ENCODE results near the gene RNLS.

Gene RNLS

DNA sequence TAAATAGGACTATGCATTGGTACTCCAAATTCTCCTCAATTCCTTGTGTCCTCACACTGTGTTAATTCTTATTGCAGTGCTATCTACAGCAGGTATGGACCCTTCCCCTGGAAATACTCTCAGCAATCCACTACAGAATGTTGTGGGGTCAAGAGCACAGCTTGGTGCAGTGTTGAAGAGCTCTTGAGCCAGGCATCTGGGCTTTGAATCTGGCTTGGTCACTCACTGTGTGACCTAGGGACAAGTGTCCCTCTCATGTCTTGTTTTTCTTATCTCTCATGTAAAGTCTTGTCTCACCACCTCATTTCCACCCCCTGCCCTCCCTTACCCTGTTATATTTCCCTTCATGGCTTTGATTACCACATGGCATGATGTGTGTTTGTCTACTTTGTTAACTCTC lies 159.4 kb downstream of the RNLS start:
- Mint-ChIP-seq H3K36me3 (ENCODE audit: low read depth) (no peaks in the 10 kb centered on the region), H3K27me3 (no peaks in the 10 kb centered on the region), H3K4me3 (no peak overlapping the region), H3K4me1 (ENCODE audit: low read depth) (no peaks in the 10 kb centered on the region), H3K27ac (no peak overlapping the region), H3K9me3 (no peaks in the 10 kb centered on the region)

DNA sequence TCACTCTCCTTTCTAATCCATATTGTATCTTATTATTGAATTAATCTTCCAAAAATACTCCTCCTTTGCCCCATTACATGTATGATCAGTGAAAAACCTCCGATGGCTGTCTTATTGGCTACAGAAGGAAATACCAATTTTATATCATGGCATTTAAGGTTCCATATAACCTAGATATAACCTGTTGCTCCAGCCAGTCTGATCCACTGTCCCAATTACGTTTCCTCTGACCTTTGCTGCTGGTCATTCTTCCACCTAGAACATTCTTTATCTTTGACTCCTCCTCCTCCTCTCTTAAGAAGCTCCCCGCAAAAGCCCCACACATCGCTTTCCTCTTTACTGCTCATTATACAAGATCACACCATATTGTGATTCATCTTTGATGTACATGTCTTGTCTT lies 161.5 kb downstream of the RNLS start:
- Mint-ChIP-seq H3K36me3 (ENCODE audit: low read depth) (no peaks in the 10 kb centered on the region), H3K4me3 (no peak overlapping the region), H3K4me1 (ENCODE audit: low read depth) (no peaks in the 10 kb centered on the region), H3K9me3 (no peaks in the 10 kb centered on the region), H3K27me3 (no peaks in the 10 kb centered on the region), H3K27ac (no peak overlapping the region)

DNA sequence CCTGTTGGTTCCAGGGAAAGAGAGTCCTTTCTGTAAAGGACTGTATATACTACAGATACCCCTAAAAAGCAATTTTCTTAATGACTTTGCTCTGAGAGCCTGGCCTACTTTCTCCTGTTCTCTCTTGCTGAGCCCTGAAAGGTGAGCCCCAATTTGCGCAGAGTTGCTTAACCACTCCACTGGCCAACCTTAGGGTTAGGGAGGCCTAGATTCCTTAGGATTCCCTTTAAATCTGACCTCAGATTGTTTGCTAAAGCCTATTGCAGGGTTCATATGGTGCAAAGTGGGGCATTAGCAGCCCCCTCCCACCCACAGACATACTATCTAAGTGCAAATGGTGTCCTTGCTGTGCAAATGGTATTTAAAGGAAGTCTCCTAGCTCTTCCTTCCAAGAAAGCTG lies 164.2 kb downstream of the RNLS start:
- Mint-ChIP-seq H3K4me1 (ENCODE audit: low read depth) (no peaks in the 10 kb centered on the region), H3K36me3 (ENCODE audit: low read depth) (no peaks in the 10 kb centered on the region), H3K27ac (no peak overlapping the region), H3K4me3 (no peak overlapping the region), H3K27me3 (no peaks in the 10 kb centered on the region), H3K9me3 (no peaks in the 10 kb centered on the region)

DNA sequence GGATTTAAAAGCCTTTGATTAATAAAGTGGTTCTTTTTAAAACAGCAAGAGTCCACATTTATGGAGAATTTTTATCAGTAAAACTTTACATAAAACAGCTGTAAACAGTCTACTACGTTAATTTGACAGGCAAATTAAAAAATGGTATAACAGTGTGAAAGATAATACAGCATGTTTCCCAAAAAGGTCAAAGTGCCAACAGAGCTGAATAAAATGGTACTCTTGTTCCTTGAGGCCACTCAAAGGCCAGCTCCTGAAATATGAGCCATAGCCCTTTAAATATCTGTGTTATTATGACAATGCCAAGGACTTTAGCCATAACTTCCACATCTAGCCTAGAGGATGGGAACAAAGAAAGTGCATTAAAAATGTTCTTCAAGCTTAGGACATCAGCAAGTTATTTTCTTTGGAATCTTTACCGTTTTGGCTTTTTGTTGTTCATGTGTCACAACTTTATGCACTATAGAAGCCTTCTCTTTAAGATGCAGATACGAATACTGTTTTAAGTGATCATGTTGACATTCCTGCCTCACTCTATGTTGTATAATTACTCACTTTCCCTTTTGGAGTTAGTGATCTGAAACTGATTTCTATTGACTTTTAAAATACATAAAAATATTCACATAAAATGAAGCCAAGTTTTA lies 165.6 kb downstream of the RNLS start:
- H3K27me3 Mint-ChIP-seq: no peaks in the 10 kb centered on the region
- H3K4me3 Mint-ChIP-seq: no peak overlapping the region
- no peak overlapping the region for H3K27ac Mint-ChIP-seq
- no peaks in the 10 kb centered on the region for H3K9me3 Mint-ChIP-seq
- no peaks in the 10 kb centered on the region for H3K4me1 Mint-ChIP-seq (ENCODE audit: low read depth)
- H3K36me3 Mint-ChIP-seq (ENCODE audit: low read depth): no peaks in the 10 kb centered on the region

DNA sequence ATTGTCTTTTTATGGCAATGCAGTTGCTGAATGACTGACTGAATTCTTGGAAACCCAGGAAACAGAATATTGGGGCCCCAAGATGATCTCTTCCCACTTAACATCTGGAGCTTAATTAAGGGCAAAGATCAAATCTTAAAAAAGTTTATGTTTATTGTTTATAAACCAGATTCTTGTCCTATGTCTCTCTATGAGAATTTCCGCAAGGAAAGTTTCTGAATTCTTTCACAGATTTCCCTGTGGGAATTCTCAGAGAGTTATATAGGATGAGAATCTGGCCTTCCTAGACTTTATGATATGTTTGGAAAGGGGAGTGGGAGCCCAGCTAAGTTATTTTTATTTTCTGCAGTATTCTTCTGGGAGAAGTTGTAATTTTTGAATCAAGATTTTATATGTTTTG lies 166.3 kb downstream of the RNLS start:
- Mint-ChIP-seq H3K9me3 (no peaks in the 10 kb centered on the region), H3K4me3 (no peak overlapping the region), H3K36me3 (ENCODE audit: low read depth) (no peaks in the 10 kb centered on the region), H3K27me3 (no peaks in the 10 kb centered on the region), H3K4me1 (ENCODE audit: low read depth) (no peaks in the 10 kb centered on the region), H3K27ac (no peak overlapping the region)

DNA sequence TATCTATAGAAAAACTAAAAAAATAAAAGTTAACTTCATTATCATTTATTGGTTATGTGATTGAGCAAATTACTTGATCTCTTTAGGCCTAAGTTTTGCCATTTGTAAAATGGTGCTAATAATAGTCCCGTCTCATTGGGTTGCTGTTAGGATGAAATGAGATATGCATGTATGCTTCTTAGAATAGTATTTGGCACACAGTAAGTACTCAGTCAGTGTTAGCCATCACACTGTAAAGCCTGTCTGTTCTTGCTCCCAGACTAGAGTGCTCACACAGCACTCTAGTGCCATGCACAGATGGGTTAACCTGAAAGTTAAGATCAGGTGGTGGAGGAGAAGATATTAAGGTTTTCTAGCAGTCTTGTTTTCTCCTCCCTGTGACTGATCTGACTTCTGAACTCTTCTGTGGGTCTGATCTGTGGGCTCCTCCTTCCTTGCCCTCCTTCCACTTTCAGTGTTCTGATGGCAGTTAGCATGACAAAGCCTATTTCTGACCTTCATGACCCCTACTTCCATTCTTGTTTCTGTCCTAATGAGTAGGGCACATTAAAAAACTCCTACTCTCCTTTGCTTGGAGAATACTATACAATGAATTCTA lies 167.5 kb downstream of the RNLS start:
- no peak overlapping the region for H3K27ac Mint-ChIP-seq
- no peaks in the 10 kb centered on the region for H3K4me1 Mint-ChIP-seq (ENCODE audit: low read depth)
- no peaks in the 10 kb centered on the region for H3K9me3 Mint-ChIP-seq
- H3K36me3 Mint-ChIP-seq (ENCODE audit: low read depth): no peaks in the 10 kb centered on the region
- no peak overlapping the region for H3K4me3 Mint-ChIP-seq
- no peaks in the 10 kb centered on the region for H3K27me3 Mint-ChIP-seq

DNA sequence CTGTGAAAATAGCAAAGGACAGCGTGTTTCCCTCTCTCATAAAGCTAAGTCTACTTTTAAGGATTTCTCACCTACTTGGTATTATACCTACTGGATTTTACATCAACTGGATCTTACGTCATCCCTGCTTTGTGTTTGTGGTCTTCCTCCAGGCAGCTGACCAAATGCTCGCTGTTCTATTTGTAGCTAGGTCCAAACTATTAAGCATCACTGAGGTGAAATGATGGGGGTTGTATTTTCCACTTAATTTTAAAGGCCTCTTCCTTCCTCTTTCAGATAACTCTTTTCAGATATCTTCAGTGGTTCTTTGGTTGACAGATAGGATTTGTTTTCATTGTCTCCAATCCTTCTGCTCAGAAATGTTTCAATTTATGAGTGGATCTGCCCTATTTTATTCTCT lies 169.7 kb downstream of the RNLS start:
- Mint-ChIP-seq H3K27ac (no peak overlapping the region), H3K9me3 (no peaks in the 10 kb centered on the region), H3K4me1 (ENCODE audit: low read depth) (peaks cover 7% of the 10 kb centered on the region), H3K36me3 (ENCODE audit: low read depth) (no peaks in the 10 kb centered on the region), H3K4me3 (no peak overlapping the region), H3K27me3 (no peaks in the 10 kb centered on the region)

DNA sequence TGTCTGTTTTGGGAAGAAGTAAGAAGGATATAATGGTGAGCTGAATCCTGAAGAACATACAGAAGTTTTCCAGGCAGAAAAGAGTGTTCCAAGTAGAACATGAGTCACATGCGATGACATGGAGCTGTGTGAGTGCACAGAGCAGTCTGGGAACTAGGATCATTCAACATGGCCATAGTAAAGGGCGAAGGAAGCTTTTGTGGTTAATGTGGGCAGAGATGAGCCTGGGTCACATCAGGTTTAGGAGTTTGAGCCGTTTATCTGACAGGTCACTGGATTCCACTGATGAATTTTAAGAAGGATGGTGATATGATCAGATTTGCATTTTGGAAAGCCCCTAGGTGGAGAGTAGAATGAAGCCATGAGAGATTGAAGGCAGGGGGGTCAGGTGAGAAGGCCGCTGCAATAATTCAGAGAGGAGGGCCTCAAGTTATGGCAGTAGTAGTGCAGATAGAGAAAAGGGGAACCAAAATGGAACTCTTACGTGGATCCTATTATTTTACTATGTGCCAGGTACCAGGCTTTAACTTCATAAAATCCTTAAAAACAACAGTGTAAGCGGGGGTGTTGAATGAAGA lies 171.3 kb downstream of the RNLS start:
- no peaks in the 10 kb centered on the region for H3K9me3 Mint-ChIP-seq
- H3K4me3 Mint-ChIP-seq: no peak overlapping the region
- H3K4me1 Mint-ChIP-seq (ENCODE audit: low read depth): peaks cover 7% of the 10 kb centered on the region
- peaks cover under 1% of the 10 kb centered on the region for H3K36me3 Mint-ChIP-seq (ENCODE audit: low read depth)
- no peaks in the 10 kb centered on the region for H3K27me3 Mint-ChIP-seq
- H3K27ac Mint-ChIP-seq: no peak overlapping the region

DNA sequence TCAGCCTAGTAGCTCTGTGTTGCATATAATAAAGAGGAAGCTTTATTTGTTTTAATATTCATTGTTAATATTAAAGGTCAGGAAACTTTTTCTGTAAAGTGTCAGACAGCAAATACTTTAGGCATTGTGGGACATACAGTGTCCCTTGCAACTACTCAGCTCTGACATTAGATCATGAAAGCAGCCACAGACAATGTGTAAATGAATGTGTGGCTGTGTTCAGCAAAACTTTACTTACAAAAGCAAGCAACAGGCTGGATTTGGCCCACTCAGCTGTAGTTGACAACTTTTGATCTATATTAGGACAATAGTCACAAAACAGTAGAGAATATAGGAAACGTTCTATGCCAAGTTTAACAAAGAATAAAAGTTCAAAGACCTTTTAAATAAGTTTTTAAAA lies 173.3 kb downstream of the RNLS start:
- peaks cover 6% of the 10 kb centered on the region for H3K36me3 Mint-ChIP-seq (ENCODE audit: low read depth)
- H3K27ac Mint-ChIP-seq: no peak overlapping the region
- no peak overlapping the region for H3K4me3 Mint-ChIP-seq
- peaks cover 7% of the 10 kb centered on the region for H3K4me1 Mint-ChIP-seq (ENCODE audit: low read depth)
- peaks cover 4% of the 10 kb centered on the region for H3K9me3 Mint-ChIP-seq
- no peaks in the 10 kb centered on the region for H3K27me3 Mint-ChIP-seq

DNA sequence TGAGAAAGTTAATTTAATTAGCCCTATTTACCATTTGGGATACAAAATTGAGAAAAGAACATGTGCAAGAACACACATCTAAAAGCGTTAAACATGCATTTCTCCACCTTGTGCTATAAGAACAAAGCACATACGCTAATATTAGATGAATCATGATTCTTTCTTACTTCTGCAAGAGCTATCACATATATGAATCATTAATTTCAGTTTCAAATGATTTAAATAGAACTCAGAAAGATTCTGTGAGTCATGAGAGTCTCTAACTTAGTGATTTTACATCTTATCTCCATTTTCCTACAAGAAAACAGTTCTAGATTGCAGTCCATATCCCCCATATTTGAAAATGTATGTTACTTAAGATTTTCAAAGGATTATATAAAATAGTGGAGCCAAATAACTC lies 173.9 kb downstream of the RNLS start:
- H3K4me1 Mint-ChIP-seq (ENCODE audit: low read depth): peaks cover 7% of the 10 kb centered on the region
- no peak overlapping the region for H3K27ac Mint-ChIP-seq
- H3K9me3 Mint-ChIP-seq: peaks cover 4% of the 10 kb centered on the region
- no peak overlapping the region for H3K4me3 Mint-ChIP-seq
- H3K27me3 Mint-ChIP-seq: no peaks in the 10 kb centered on the region
- peaks cover 6% of the 10 kb centered on the region for H3K36me3 Mint-ChIP-seq (ENCODE audit: low read depth)

DNA sequence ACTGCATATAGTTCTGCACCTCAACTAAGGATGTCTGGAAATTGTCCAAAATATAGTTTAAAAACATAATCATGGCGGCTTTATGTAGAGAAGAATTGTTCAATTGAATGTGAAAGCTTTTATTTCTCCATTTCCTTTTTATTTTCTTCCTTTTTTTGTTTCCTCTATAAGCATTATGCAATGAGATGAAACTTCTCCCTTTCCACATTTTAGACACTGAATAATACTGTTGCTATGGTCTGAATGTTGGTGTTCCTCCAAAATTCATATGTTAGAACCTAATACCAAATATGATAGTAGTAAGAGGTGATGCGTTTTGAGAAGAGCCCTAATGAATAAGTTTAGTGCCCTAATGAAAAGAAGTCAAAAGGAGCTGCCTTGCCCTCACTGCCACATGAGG lies 175.0 kb downstream of the RNLS start:
- Mint-ChIP-seq H3K4me3 (no peak overlapping the region), H3K4me1 (ENCODE audit: low read depth) (peaks cover 7% of the 10 kb centered on the region), H3K36me3 (ENCODE audit: low read depth) (peaks cover 6% of the 10 kb centered on the region), H3K9me3 (peaks cover 4% of the 10 kb centered on the region), H3K27me3 (no peaks in the 10 kb centered on the region), H3K27ac (no peak overlapping the region)

DNA sequence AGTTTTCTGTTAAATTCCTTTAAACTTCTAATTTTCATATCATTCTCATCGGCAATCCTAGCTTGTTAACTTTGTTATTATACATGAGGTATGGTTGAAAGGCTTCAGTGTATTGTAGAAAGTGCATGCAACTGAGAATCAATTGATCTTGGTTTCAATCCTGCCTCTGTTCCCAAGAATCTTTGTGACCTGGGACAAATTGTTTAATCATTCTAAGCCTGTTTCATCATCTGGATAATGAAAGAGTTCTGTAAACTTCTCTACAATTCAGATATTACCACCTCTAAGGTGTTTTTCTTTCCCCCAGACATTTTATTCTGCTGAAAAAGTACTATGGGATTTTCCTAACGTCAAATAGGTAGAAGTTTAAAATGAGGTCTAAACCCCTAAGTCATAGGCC lies 179.0 kb downstream of the RNLS start:
- peaks cover 6% of the 10 kb centered on the region for H3K36me3 Mint-ChIP-seq (ENCODE audit: low read depth)
- H3K4me3 Mint-ChIP-seq: no peak overlapping the region
- H3K27ac Mint-ChIP-seq: no peak overlapping the region
- H3K9me3 Mint-ChIP-seq: peaks cover 4% of the 10 kb centered on the region
- H3K4me1 Mint-ChIP-seq (ENCODE audit: low read depth): peaks cover 15% of the 10 kb centered on the region
- no peaks in the 10 kb centered on the region for H3K27me3 Mint-ChIP-seq

DNA sequence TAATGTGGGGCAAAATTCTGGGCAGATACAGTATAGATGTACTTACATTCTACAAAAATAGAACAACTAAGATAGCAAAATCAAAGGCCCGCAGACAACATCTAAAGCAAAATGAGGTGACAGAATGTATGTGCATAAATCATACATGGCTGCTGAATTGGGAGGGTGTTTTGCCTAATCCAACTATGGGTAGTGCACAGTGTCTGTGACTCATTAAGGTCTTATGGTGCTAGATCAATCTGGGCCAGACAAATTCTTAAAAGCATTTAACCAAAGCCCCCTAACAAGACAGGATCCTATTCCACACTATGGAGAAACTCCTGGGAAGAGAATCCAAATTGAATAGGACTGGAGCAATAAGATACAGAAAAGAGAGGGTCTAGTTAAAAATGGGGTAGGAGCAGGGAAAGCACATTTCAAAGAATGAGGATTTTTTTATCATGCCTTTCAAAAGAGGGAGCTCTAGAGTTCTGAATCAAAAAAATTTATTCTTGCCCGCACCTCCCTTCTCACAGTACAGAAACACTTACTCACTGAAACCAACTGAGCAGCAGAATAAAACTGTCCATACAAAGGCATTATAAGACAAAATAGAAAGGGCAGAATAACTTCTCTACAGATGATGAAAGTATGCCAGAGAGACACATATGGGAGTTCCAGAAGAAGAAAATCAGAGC lies 181.3 kb downstream of the RNLS start:
- H3K27me3 Mint-ChIP-seq: no peaks in the 10 kb centered on the region
- H3K27ac Mint-ChIP-seq: no peak overlapping the region
- H3K36me3 Mint-ChIP-seq (ENCODE audit: low read depth): peaks cover 11% of the 10 kb centered on the region
- peaks cover 18% of the 10 kb centered on the region for H3K9me3 Mint-ChIP-seq
- H3K4me1 Mint-ChIP-seq (ENCODE audit: low read depth): peaks cover 13% of the 10 kb centered on the region
- no peak overlapping the region for H3K4me3 Mint-ChIP-seq

DNA sequence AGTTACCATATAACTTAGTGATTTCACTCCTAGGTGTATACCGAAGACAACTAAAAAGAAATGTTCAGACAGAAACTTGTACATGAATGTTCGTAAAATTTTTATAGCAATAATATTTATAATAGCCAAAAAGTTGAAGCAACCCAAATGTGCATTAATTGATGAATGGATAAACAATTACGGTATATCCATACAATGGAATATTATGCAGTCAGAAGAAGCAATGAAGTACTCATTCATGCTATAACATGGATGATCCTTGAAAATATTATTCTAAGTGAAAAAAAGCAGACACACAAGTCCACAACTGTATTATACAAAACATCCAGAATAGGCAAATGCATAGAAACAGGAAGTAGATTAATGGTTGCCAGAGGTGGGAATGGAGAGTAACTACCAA lies 183.9 kb downstream of the RNLS start:
- H3K9me3 Mint-ChIP-seq: peaks cover 27% of the 10 kb centered on the region
- no peak overlapping the region for H3K27ac Mint-ChIP-seq
- no peak overlapping the region for H3K4me3 Mint-ChIP-seq
- H3K27me3 Mint-ChIP-seq: no peaks in the 10 kb centered on the region
- peaks cover 5% of the 10 kb centered on the region for H3K36me3 Mint-ChIP-seq (ENCODE audit: low read depth)
- H3K4me1 Mint-ChIP-seq (ENCODE audit: low read depth): peaks cover 13% of the 10 kb centered on the region

DNA sequence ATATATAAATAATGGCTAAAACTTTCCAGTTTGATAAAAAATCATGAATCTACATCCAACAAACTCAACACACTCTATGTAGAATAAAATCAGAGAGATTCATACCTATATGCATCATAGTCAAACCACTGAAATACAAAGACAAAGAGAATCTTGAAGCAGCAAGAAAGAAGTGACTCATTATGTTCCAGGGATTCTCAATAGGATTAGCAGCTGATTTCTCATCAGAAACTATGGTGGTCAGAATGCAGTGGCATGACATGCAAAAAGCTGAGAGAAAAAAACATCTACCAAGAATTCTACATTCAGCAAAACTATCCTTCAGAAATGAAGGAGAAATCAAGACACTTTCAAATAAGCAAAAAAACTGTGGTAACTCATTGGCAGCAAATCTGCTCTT lies 187.4 kb downstream of the RNLS start:
- Mint-ChIP-seq H3K27me3 (no peaks in the 10 kb centered on the region), H3K4me1 (ENCODE audit: low read depth) (peaks cover 15% of the 10 kb centered on the region), H3K9me3 (peaks cover 27% of the 10 kb centered on the region), H3K4me3 (no peak overlapping the region), H3K27ac (no peak overlapping the region), H3K36me3 (ENCODE audit: low read depth) (peaks cover 5% of the 10 kb centered on the region)
